Right atrium auricular region (tissue), 2 donors: Measurements from ENCODE around the gene EFNA3. TPM values are rescaled to one million over a fixed set of nuclear protein-coding genes. Genes with fewer than 3 reads are reported as not detected.

ENCODE experiments used
- DNase-seq: peaks from one replicate; pipeline ENCODE4 v3.0.0-alpha.2; 2019; ENCODE audit warnings: low spot score
- H3K27ac ChIP-seq, 2 donors: fragments of 200-600 bp; sonication (generic); 1 replicate in 1 of 2; 2 replicates in 1 of 2; pipeline ENCODE4 v1.5.1; 2016 to 2019
- H3K27me3 ChIP-seq, 2 donors: fragments of 200-600 bp; sonication (generic); one replicate each; pipeline versions ENCODE4 v1.5.1 to v1.6.0; 2017 to 2019
- H3K36me3 ChIP-seq: fragments of 200-600 bp; sonication (generic); one replicate; pipeline ENCODE4 v1.5.1; 2016
- H3K4me1 ChIP-seq, 2 donors: fragments of 200-600 bp; sonication (generic); one replicate each; pipeline versions ENCODE4 v1.5.1 to v1.6.0; 2017 to 2019
- H3K4me3 ChIP-seq, 2 donors: fragments of 200-600 bp; sonication (generic); 1 replicate in 1 of 2; 2 replicates in 1 of 2; pipeline ENCODE4 v1.5.1; 2017 to 2019; ENCODE audit warnings: mild to moderate bottlenecking in 1 of 2, moderate library complexity in 1 of 2
- H3K9me3 ChIP-seq, 2 donors: fragments of 200-600 bp; sonication (generic); one replicate each; pipeline ENCODE4 v1.5.1; 2019
- total RNA-seq, 2 donors: library from RNA; depleted of rRNA; stranded (reverse); fragments of >200 nt; gene quantifications; one replicate each; pipeline ENCODE4 v1.1.0, GENCODE V29; 2016
- TF ChIP-seq, protein P1 (sequence below), 2 donors: fragments of 200-600 bp; sonication (generic); IDR thresholded peaks; one replicate each; pipeline ENCODE4 v1.5.1; 2019; ENCODE audit warnings: antibody characterized with exemption in 2 of 2

The EFNA3 gene
- total RNA-seq, 2 donors from 2014 or later, result 3.2 TPM; not detected in 1

DNA sequence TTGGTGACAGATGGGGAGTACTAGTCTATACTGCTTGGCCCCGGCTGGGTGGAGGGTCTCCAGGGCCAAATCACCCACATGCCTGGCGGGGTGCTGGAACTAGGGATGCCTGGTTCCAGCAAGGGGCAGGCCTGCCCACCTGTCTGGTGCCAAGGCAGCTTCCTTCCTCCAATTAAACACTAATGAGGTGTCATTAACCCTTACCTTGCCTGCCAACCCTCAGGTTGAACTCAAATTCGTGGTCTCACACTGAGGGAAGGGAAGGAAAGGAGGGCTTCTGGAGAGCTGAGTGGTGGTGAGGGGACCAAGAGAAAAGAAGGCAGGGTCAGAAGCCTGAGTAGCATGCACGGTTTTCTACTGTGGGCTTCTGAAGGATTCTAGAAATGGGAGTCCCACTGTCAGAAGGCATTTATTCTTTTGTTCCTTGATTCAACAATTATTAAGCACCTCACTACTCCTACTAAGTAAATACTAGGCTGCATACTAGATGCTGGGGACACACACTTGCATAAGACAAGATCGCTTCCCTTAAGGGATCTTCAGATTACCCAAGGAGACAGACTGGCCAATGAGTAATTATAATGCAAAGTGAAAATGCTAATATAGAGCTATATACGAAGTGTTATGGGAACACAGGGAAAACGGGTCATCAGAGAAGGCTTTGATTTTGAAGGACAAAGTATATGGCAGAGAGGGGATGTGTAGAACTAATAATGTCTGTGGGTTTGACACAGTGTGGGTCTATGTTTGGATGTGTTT is 5.9 kb upstream of the EFNA3 start:
- peaks cover 0 to 17% of the 10 kb centered on the region in 2 donors for H3K4me1 ChIP-seq
- TF ChIP-seq, protein P1, sequence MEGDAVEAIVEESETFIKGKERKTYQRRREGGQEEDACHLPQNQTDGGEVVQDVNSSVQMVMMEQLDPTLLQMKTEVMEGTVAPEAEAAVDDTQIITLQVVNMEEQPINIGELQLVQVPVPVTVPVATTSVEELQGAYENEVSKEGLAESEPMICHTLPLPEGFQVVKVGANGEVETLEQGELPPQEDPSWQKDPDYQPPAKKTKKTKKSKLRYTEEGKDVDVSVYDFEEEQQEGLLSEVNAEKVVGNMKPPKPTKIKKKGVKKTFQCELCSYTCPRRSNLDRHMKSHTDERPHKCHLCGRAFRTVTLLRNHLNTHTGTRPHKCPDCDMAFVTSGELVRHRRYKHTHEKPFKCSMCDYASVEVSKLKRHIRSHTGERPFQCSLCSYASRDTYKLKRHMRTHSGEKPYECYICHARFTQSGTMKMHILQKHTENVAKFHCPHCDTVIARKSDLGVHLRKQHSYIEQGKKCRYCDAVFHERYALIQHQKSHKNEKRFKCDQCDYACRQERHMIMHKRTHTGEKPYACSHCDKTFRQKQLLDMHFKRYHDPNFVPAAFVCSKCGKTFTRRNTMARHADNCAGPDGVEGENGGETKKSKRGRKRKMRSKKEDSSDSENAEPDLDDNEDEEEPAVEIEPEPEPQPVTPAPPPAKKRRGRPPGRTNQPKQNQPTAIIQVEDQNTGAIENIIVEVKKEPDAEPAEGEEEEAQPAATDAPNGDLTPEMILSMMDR (IDR thresholded peaks at IDR 0.05), result no peak
- no peak overlapping the region for H3K4me3 ChIP-seq
- no peaks in the 10 kb centered on the region for H3K27me3 ChIP-seq
- H3K9me3 ChIP-seq, result no peaks in the 10 kb centered on the region
- H3K36me3 ChIP-seq, result no peaks in the 10 kb centered on the region
- H3K27ac ChIP-seq, result no peak overlapping the region
- DNase-seq, result no peak

DNA sequence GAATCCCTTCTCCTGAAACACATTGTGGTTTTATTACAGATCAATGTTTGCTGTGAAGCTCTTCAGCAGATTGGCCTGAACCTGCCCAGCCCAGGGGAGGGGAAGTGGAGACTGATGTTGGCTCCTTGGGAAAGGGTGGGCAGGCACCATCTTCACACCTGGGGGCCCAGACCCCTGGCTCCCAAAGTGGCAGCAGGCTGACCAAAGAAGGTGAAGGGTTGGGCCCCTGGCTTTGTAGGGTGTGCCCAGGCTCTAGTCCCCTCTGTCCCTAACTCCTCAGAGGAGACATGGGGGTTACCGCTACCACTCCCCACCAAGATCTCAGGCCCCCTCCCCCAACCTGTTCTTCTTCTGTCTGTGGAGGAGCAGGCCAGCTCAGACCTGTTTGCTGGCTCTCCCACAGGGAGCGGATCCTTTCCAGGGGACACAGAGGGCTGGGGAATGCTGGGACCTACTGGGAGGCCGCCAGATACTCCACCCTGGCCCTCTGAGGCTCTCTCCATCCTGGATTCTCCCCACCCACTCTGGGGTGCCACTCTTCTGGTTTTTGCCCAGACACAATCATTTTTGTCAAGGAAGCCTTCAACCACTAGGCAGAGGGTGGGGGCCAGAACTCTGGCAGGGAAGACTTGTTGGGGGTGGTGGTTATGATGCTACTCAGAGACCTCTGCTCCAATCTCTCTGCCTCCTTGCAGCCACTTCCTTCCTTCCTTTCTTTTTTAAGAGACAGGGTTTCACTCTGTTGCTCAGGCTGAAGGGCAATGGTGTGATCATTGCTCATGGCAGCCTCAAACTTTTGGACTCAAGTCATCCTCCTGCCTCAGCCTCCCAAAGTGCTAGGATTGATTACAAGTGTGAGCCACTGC is 5.0 kb upstream of the EFNA3 start:
- no peak overlapping the region for H3K27ac ChIP-seq
- TF ChIP-seq, protein P1 (IDR thresholded peaks at IDR 0.05), result no peak
- no peaks in the 10 kb centered on the region for H3K9me3 ChIP-seq
- H3K4me1 ChIP-seq, result peaks cover 0 to 17% of the 10 kb centered on the region in 2 donors
- no peak overlapping the region for H3K4me3 ChIP-seq
- H3K36me3 ChIP-seq, result no peaks in the 10 kb centered on the region
- H3K27me3 ChIP-seq, result no peaks in the 10 kb centered on the region
- DNase-seq, result no peak

DNA sequence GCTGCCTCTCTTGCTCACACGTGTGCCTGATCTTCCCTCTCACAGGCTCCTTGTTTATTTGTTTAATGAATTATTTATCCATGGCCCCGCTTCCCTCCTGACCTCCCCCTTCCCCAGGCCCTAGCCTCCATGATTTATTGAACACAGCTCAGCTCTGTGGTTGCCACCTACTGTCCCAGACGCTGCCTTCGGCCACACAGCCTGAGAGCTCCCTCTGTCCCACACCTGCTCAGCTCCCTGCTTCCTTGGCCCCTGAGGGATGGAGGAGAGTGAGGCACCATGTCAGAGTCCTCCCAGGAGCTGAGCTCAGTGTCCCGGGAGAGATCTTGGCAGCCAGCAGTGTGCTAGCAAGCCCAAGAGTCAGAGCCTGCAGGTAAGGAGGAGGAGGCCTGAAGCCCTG is 3.1 kb upstream of the EFNA3 start:
- Histone ChIP-seq H3K9me3 (no peaks in the 10 kb centered on the region), H3K36me3 (no peaks in the 10 kb centered on the region), H3K4me1 (peaks cover 0 to 30% of the 10 kb centered on the region in 2 donors), H3K4me3 (no peak overlapping the region), H3K27me3 (peaks cover 7 to 14% of the 10 kb centered on the region in 2 donors), H3K27ac (no peak overlapping the region)
- TF ChIP-seq, protein P1 (IDR thresholded peaks at IDR 0.05), result no peak
- no peak for DNase-seq

DNA sequence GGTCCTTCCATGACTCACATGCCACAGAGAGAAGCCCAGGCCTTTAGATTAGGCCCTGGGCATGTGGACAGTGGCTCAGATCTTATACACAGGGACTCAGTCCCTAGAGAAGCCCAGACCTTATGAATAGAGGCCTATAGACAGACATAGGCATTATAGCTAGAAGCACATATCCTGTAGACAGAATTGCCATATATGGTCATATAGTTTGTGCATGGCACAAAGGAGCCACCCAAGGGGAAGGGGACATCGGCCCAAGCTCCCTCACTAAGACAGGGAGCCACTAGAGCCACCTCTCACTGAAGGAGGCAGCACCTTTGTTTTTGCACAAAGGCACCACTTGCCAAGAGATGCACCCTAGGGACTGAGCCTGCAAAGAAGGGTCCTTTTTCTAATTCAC is 2.3 kb upstream of the EFNA3 start:
- H3K27ac ChIP-seq, result no peak overlapping the region
- H3K4me3 ChIP-seq, result no peak overlapping the region
- peaks cover 0 to 30% of the 10 kb centered on the region in 2 donors for H3K4me1 ChIP-seq
- no peaks in the 10 kb centered on the region for H3K9me3 ChIP-seq
- TF ChIP-seq, protein P1 (IDR thresholded peaks at IDR 0.05), result no peak
- H3K36me3 ChIP-seq, result no peaks in the 10 kb centered on the region
- DNase-seq, result no peak
- H3K27me3 ChIP-seq, result peaks cover 15 to 22% of the 10 kb centered on the region in 2 donors

DNA sequence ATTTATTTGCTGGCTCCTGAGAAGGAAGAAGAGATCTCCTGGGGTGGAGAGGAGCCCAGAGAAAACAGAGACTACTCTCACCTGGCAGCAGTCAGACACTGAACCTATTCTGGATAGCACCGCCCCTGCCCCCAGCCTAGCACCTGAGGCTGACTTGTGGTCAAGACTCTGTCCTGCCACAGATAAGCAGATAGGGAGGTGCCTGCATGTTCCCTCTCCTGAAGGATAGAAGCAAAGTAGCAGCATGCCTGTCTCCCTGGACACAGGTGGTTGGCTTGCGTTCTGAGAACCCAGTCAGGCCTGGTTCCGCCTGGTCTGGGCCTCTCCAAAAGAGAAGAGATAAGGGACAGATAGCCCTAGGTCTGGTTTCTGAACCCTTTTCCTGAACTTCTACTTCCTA is 1.3 kb upstream of the EFNA3 start:
- Histone ChIP-seq H3K36me3 (no peaks in the 10 kb centered on the region), H3K27ac (no peak overlapping the region), H3K4me3 (no peak overlapping the region), H3K9me3 (no peaks in the 10 kb centered on the region), H3K27me3 (peaks cover 23 to 32% of the 10 kb centered on the region in 2 donors), H3K4me1 (peaks cover 0 to 38% of the 10 kb centered on the region in 2 donors)
- TF ChIP-seq, protein P1 (IDR thresholded peaks at IDR 0.05), result no peak
- no peak for DNase-seq
